Fibroblast of mammary gland (primary cell): ENCODE data around the gene FBLN1.

Experiments used
- DNase-seq: peaks from one replicate; pipeline ENCODE4 v3.0.0-alpha.2; 2010; ENCODE audit warnings: low read depth
- H3K4me3 ChIP-seq: 2 replicates; pipeline ENCODE4 v1.5.1; 2011; ENCODE audit warnings: low read depth, mild to moderate bottlenecking, low read length, moderate library complexity; ENCODE audit not compliant: control insufficient read depth
- CTCF ChIP-seq: conservative IDR thresholded peaks from 2 replicates; pipeline ENCODE4 v1.5.1; 2011; ENCODE audit warnings: low read depth, low read length, inconsistent platforms; ENCODE audit not compliant: control insufficient read depth, insufficient read depth

Gene FBLN1

GRCh38 chr22:45503050-45503815 lies 550 bp downstream of the FBLN1 start:
- no peak for DNase-seq
- no peak for TF ChIP-seq CTCF
- peak overlapping the region; percentile 95 for H3K4me3 ChIP-seq

GRCh38 chr22:45503816-45504372 lies 1.2 kb downstream of the FBLN1 start:
- TF ChIP-seq CTCF, result no peak
- DNase-seq, result no peak
- H3K4me3 ChIP-seq, result peak overlapping the region; percentile 95

DNA sequence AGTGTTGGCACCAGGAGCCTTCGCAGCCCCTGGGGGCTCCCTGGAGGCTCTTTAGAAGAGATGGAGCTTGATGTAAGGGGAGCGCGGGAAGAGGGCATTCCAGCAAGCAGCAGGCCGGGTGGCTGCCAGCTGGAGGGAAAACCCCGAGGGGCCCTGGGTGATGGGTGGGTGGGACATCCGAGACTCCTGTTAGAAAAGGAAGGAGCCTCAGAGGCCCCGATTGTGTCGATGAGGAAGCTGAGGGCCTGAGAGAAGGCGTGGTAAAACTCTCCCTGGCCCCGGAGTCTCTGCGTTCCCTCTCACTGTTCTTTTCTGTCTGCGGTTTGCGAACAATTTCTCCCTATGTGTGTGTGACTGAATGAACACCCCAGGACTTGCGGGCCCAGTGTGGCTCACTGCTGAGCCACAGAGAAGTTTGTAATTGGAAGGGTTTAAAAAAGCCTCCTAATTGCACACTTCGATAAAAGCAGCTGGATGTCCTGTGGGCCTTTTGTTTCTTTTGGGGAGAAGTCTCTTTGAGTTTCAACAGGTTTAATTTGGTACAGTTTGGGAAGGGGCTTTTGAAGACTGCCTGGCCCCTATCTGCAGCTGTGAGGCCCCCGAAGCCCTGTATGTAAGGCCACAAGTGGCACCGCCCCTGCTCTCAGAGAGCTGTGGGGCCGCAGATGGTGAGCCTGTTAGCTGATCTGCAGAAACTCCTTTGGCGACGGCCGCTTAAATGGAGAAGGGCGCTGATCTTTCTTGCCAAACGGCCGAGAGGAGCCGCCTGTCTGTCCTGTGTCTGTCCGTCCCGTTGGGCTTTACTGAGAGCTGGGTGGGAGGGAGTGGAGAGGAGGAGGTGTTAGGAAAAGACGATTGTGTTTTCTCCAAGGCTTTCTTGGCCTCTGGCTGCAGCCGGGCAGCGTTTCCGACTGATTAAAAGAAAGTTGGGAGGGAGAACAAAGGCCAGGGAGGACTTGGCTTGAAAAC lies 2.0 kb downstream of the FBLN1 start:
- no peak for TF ChIP-seq CTCF
- peak overlapping the region; percentile 95 for H3K4me3 ChIP-seq
- peak; percentile 69 for DNase-seq

- H3K4me3 ChIP-seq, result peak overlapping the region; percentile 95
- no peak for TF ChIP-seq CTCF
- DNase-seq, result no peak
Observed at GRCh38 chr22:45505991-45506747, 3.5 kb downstream of the FBLN1 start.

DNA sequence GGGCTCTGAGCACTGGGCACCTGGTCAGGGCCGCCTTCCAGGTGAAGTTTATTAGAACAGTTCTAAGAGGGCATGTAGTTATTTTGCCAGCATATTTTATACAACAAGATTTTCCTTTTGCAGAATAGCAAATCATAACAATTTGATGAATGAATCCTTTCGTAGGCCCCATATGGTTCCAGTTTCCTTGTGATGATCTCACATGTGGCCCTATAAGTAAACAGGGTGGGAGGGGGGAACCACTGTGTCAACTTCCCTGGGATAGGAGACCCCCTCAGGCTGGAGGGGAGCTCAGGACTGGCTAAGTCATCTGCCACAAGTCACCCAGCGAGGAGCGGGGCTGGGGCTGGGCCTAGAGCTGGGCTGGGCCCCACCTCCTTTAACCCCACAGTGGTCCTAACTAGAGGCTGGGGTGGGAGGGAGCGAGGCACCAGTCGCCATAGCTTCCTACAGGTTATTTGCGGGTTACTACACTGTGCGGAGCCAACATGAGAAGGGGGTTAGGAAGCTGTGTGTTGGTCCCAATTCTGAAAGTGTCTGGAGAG lies 4.2 kb downstream of the FBLN1 start:
- no peak overlapping the region for H3K4me3 ChIP-seq
- DNase-seq, result no peak
- TF ChIP-seq CTCF, result no peak

DNA sequence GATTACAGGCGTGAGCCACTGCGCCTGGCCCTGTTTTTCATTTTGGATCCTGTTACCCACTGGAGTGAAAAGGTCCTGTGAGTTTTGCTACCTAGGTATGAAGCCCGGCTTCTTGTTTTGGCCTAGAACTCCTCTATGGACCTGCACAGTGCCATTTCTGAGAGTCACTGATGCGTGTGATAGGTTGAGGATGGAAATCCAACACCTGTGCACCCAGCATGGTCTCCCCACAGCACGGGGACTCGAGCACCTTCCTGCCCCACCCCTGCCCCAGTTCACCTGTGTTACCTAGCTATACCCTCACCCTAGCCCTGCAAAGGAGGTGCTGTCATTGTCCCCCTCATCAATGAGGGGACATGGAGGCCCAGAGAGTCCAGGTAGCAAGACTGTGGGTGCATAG lies 5.1 kb downstream of the FBLN1 start:
- no peak for DNase-seq
- TF ChIP-seq CTCF, result no peak
- no peak overlapping the region for H3K4me3 ChIP-seq
